ENCODE measurements around the gene TMC7.

TMC7 gene

GRCh38 chr16:19086322-19087199 lies 102.8 kb downstream of the TMC7 start (continued):
- TF ChIP-seq REST (tag by site-specific recombination; IDR thresholded peaks at IDR 0.05) (no peak), HOXD13 (CRISPR knock-in tag; IDR thresholded peaks at IDR 0.05; ENCODE audit: borderline replicate concordance) (no peak; the same call in 1 of the 2 replicates), ZNF274 (IDR thresholded peaks at IDR 0.05; ENCODE audit: low read length) (no peak), ZNF274 (tag by site-specific recombination; IDR thresholded peaks at IDR 0.05; ENCODE audit: borderline replicate concordance) (no peak), ZNF560 (tag by site-specific recombination; IDR thresholded peaks at IDR 0.05; ENCODE audit: borderline replicate concordance) (no peak), ZNF302 (tag by site-specific recombination; IDR thresholded peaks at IDR 0.05; ENCODE audit: low read depth) (no peak)

- POLR2A ChIA-PET = interaction anchor here (1.3 kb wide), 1 partner anchor 50 kb away, joined by 3 read pairs; no protein-coding TSS in a partner anchor
- Histone ChIP-seq H3K9me3 (ENCODE audit: control insufficient read depth, insufficient read depth, low read depth, low read length) (no peaks in the 10 kb centered on the region), H3K36me3 (ENCODE audit: control insufficient read depth in 2 of 2, insufficient read depth in 1 of 2, low read length in 2 of 2) (no peaks in the 10 kb centered on the region), H3K27ac (ENCODE audit: extremely low read depth, low read depth, low read length) (no peak overlapping the region), H3K4me3 (ENCODE audit: low read depth, low read length) (no peak overlapping the region), H3K4me1 (ENCODE audit: control insufficient read depth, insufficient read depth, low read length) (peaks cover 4% of the 10 kb centered on the region)
- TF ChIP-seq ZNF747 (tag by site-specific recombination; IDR thresholded peaks at IDR 0.05) (no peak), ZNF843 (tag by site-specific recombination; IDR thresholded peaks at IDR 0.05) (no peak), KLF10 (tag by site-specific recombination; IDR thresholded peaks at IDR 0.05) (no peak), ZNF623 (tag by site-specific recombination; IDR thresholded peaks at IDR 0.05) (no peak), SCRT2 (tag by site-specific recombination; IDR thresholded peaks at IDR 0.05) (peak; percentile 76), ZNF292 (tag by site-specific recombination; IDR thresholded peaks at IDR 0.05; ENCODE audit: borderline replicate concordance, low read depth) (no peak), ZNF280C (tag by site-specific recombination; IDR thresholded peaks at IDR 0.05) (no peak), ZNF704 (tag by site-specific recombination; IDR thresholded peaks at IDR 0.05) (no peak), ZNF175 (tag by site-specific recombination; IDR thresholded peaks at IDR 0.05) (no peak), BCL11A (tag by site-specific recombination; IDR thresholded peaks at IDR 0.05; ENCODE audit: low read depth) (no peak), ZNF777 (tag by site-specific recombination; IDR thresholded peaks at IDR 0.05; ENCODE audit: borderline replicate concordance) (no peak), EGR2 (tag by site-specific recombination; IDR thresholded peaks at IDR 0.05; ENCODE audit: low read depth) (no peak), SCRT1 (tag by site-specific recombination; IDR thresholded peaks at IDR 0.05; ENCODE audit: borderline replicate concordance) (peak; percentile 62; the same call in 1 of the 2 replicates), TSHZ1 (tag by site-specific recombination; IDR thresholded peaks at IDR 0.05; ENCODE audit: borderline replicate concordance) (no peak), ZNF626 (tag by site-specific recombination; IDR thresholded peaks at IDR 0.05) (no peak)
- CTCF ChIA-PET = interaction anchor here (0.7 kb wide), 2 partner anchors 81 to 373 kb away, joined by 3 to 5 read pairs; no protein-coding TSS in a partner anchor
Observed at GRCh38 chr16:19088341-19088916, 104.7 kb downstream of the TMC7 start.

Measured in HEK293 (cell line).